Measurements from ENCODE around the gene CDC37L1. TPM values are rescaled to one million over a fixed set of nuclear protein-coding genes. Genes with fewer than 3 reads are reported as not detected.

CDC37L1 gene
- polyA plus RNA-seq, 1 of the 3 experiments (the other 2 are of a cell fraction), result 6.5 TPM

DNA sequence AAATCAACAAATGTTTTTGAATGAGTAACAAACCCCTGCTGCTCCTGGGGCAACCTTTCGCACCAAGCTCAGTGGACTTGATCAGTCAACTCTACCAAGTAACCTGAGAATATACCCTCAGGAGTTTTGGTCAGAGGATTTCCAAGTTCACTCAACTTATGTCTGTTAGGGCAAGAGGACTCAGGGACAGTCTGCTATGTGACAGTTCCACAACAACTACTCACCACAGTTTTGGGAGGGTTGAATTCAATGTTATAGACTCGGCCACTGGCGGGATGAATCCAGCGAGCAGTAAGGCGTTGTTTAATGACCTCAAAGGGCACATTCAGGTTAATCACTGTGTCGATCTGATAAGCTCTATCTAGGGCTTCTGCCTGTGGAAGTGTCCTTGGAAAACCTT lies 39.5 kb downstream of the CDC37L1 start (continued):
- TF ChIP-seq, protein P1, sequence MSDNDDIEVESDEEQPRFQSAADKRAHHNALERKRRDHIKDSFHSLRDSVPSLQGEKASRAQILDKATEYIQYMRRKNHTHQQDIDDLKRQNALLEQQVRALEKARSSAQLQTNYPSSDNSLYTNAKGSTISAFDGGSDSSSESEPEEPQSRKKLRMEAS (IDR thresholded peaks at IDR 0.05; ENCODE audit: low read depth), result no peak
- no peak for TF ChIP-seq YY1 (IDR thresholded peaks at IDR 0.05; ENCODE audit: low read depth)
- TF ChIP-seq, protein P2, sequence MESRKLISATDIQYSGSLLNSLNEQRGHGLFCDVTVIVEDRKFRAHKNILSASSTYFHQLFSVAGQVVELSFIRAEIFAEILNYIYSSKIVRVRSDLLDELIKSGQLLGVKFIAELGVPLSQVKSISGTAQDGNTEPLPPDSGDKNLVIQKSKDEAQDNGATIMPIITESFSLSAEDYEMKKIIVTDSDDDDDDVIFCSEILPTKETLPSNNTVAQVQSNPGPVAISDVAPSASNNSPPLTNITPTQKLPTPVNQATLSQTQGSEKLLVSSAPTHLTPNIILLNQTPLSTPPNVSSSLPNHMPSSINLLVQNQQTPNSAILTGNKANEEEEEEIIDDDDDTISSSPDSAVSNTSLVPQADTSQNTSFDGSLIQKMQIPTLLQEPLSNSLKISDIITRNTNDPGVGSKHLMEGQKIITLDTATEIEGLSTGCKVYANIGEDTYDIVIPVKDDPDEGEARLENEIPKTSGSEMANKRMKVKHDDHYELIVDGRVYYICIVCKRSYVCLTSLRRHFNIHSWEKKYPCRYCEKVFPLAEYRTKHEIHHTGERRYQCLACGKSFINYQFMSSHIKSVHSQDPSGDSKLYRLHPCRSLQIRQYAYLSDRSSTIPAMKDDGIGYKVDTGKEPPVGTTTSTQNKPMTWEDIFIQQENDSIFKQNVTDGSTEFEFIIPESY (IDR thresholded peaks at IDR 0.05; ENCODE audit: borderline replicate concordance, low read depth), result no peak

DNA sequence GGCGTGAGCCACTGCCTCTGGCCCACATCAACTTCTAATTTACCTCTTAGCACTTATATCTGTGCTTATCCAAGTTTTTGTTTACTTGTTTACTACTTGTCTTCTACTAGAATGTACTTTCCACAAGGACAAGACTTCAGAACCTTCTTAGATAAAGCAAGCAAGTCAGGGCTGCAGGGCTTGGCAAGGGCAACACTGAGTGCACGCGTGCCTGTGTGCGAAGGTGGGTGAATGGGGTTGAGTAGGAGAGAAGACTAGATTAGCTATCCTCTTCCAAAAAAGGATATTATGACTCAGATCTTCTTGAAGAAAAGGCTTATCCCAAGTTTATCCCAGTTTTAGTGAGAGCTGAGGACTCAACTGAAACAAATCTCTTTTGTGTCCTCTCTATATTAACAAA lies 42.4 kb downstream of the CDC37L1 start:
- TF ChIP-seq, protein P3, sequence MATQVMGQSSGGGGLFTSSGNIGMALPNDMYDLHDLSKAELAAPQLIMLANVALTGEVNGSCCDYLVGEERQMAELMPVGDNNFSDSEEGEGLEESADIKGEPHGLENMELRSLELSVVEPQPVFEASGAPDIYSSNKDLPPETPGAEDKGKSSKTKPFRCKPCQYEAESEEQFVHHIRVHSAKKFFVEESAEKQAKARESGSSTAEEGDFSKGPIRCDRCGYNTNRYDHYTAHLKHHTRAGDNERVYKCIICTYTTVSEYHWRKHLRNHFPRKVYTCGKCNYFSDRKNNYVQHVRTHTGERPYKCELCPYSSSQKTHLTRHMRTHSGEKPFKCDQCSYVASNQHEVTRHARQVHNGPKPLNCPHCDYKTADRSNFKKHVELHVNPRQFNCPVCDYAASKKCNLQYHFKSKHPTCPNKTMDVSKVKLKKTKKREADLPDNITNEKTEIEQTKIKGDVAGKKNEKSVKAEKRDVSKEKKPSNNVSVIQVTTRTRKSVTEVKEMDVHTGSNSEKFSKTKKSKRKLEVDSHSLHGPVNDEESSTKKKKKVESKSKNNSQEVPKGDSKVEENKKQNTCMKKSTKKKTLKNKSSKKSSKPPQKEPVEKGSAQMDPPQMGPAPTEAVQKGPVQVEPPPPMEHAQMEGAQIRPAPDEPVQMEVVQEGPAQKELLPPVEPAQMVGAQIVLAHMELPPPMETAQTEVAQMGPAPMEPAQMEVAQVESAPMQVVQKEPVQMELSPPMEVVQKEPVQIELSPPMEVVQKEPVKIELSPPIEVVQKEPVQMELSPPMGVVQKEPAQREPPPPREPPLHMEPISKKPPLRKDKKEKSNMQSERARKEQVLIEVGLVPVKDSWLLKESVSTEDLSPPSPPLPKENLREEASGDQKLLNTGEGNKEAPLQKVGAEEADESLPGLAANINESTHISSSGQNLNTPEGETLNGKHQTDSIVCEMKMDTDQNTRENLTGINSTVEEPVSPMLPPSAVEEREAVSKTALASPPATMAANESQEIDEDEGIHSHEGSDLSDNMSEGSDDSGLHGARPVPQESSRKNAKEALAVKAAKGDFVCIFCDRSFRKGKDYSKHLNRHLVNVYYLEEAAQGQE (IDR thresholded peaks at IDR 0.05; ENCODE audit: low read depth, low read length), result no peak
- TF ChIP-seq, protein P4, sequence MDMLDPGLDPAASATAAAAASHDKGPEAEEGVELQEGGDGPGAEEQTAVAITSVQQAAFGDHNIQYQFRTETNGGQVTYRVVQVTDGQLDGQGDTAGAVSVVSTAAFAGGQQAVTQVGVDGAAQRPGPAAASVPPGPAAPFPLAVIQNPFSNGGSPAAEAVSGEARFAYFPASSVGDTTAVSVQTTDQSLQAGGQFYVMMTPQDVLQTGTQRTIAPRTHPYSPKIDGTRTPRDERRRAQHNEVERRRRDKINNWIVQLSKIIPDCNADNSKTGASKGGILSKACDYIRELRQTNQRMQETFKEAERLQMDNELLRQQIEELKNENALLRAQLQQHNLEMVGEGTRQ (IDR thresholded peaks at IDR 0.05; ENCODE audit: borderline replicate concordance, low read depth, low read length), result no peak
- CTCF ChIA-PET, result no interaction called here
- Histone ChIP-seq H3K79me2 (ENCODE audit: insufficient read depth) (peaks cover 11% of the 10 kb centered on the region; the same call in 1 of the 2 replicates), H3K4me1 (ENCODE audit: control insufficient read depth in 1 of 2, insufficient read depth in 2 of 2, low read depth in 1 of 2, low read length in 1 of 2) (no peaks in the 10 kb centered on the region), H3K9ac (no peak overlapping the region), H3F3A (replicated peaks; ENCODE audit: insufficient read depth) (no peaks in the 10 kb centered on the region), H3K36me3 (replicated peaks in 1 of 2; ENCODE audit: control insufficient read depth in 1 of 2, insufficient read depth in 2 of 2, low read length in 1 of 2) (peaks cover 30 to 34% of the 10 kb centered on the region in 2 experiments), H3K4me3 (ENCODE audit: low read depth in 2 of 2, low read length in 1 of 2) (no peak overlapping the region), H3K9me3 (no peaks in the 10 kb centered on the region), H3K9me2 (no peaks in the 10 kb centered on the region), H3K4me2 (no peak overlapping the region), H2AFZ (ENCODE audit: low read depth) (no peak overlapping the region), H3K27me3 (ENCODE audit: insufficient read depth) (no peaks in the 10 kb centered on the region), H4K20me1 (ENCODE audit: insufficient read depth) (no peaks in the 10 kb centered on the region), H3K27ac (ENCODE audit: low read depth in 2 of 2, low read length in 1 of 2) (no peak overlapping the region)
- POLR2A ChIA-PET, result no interaction called here
- DNase-seq, result no peak
- 100% methylated on average over 4 of the region's 4 CpGs for WGBS (ENCODE audit: low lambda C conversion rate)
